SK-N-SH (cell line): ENCODE data around the gene PPP3CA. TPM values are rescaled to one million over a fixed set of nuclear protein-coding genes. Genes with fewer than 3 reads are reported as not detected.

Source experiments
- CTCF ChIA-PET: fragments of 300-600, 350-600 bp; formaldehyde crosslinking; extraction: SDS; loops from one replicate; lab custom pipeline; 2021; lab: Yijun Ruan, JAX
- POLR2A ChIA-PET: fragments of 350-600 bp; sonication (Branson Sonifier 250); formaldehyde crosslinking; extraction: SDS; loops from one replicate; lab custom pipeline; 2020; ENCODE audit warnings: antibody characterized with exemption, inconsistent platforms; lab: Yijun Ruan, JAX
- DNase-seq: peaks from one replicate; pipeline ENCODE4 v3.0.0; 2012
- H2AFZ ChIP-seq: fragments of 200-600 bp; sonication (generic); 2 replicates; pipeline ENCODE4 v1.8.1; 2016; ENCODE audit warnings: antibody characterized with exemption, mild to moderate bottlenecking, low read depth
- H3F3A ChIP-seq: fragments of 200-600 bp; sonication (generic); replicated peaks from 2 replicates; pipeline ENCODE3; 2016; ENCODE audit warnings: antibody characterized with exemption, mild to moderate bottlenecking; ENCODE audit not compliant: insufficient read depth
- H3K27ac ChIP-seq, 2 experiments: fragments of 200-500 bp in 1 of 2; fragments of 200-600 bp in 1 of 2; sonication (Bioruptor generic) in 1 of 2; sonication (generic), shearing (Covaris generic) in 1 of 2; 2 replicates each; pipeline versions ENCODE4 v1.5.1 to v1.6.1; 2014 to 2016; ENCODE audit warnings: low read depth in 2 of 2, inconsistent platforms in 1 of 2, low read length in 1 of 2, mild to moderate bottlenecking in 1 of 2, mixed read lengths in 1 of 2
- H3K27me3 ChIP-seq: fragments of 200-600 bp; sonication (generic), shearing (Covaris generic); 2 replicates; pipeline ENCODE4 v1.6.1; 2016; ENCODE audit warnings: mixed run types; ENCODE audit not compliant: insufficient read depth
- H3K36me3 ChIP-seq, 2 experiments: fragments of 200-500 bp in 1 of 2; fragments of 200-600 bp in 1 of 2; sonication (Bioruptor generic) in 1 of 2; sonication (generic) in 1 of 2; replicated peaks in 1 of 2; 2 replicates each; pipeline versions ENCODE3 to v1.5.1; 2014 to 2016; ENCODE audit warnings: low read length in 1 of 2, mild to moderate bottlenecking in 1 of 2; ENCODE audit not compliant: insufficient read depth in 2 of 2, control insufficient read depth in 1 of 2
- H3K4me1 ChIP-seq, 2 experiments: fragments of 200-500 bp in 1 of 2; fragments of 200-600 bp in 1 of 2; sonication (Bioruptor generic) in 1 of 2; sonication (generic), shearing (Covaris generic) in 1 of 2; 2 replicates each; pipeline versions ENCODE4 v1.5.1 to v1.6.1; 2014 to 2016; ENCODE audit warnings: low read depth in 1 of 2, low read length in 1 of 2, mixed run types in 1 of 2; ENCODE audit not compliant: insufficient read depth in 2 of 2, control insufficient read depth in 1 of 2
- H3K4me2 ChIP-seq: fragments of 200-600 bp; sonication (generic), shearing (Covaris generic); 2 replicates; pipeline ENCODE4 v1.6.1; 2017; ENCODE audit warnings: mixed run types
- H3K4me3 ChIP-seq, 2 experiments: fragments of 200-500 bp in 1 of 2; fragments of 200-600 bp in 1 of 2; sonication (Bioruptor generic) in 1 of 2; sonication (generic), shearing (Covaris generic) in 1 of 2; 2 replicates each; pipeline versions ENCODE4 v1.5.1 to v1.8.1; 2014 to 2016; ENCODE audit warnings: low read depth in 2 of 2, inconsistent platforms in 1 of 2, low read length in 1 of 2, mild to moderate bottlenecking in 1 of 2, mixed read lengths in 1 of 2, moderate library complexity in 1 of 2
- H3K79me2 ChIP-seq: fragments of 200-600 bp; sonication (generic); 2 replicates; pipeline ENCODE4 v1.8.1; 2017; ENCODE audit warnings: mild to moderate bottlenecking; ENCODE audit not compliant: insufficient read depth
- H3K9ac ChIP-seq: fragments of 200-600 bp; sonication (generic); 2 replicates; pipeline ENCODE4 v1.6.1; 2017; ENCODE audit warnings: mixed run types
- H3K9me2 ChIP-seq: fragments of 200-600 bp; sonication (generic); 2 replicates; pipeline ENCODE4 v1.6.1; 2017; ENCODE audit warnings: mixed run types
- H3K9me3 ChIP-seq: fragments of 200-600 bp; sonication (generic); 2 replicates; pipeline ENCODE4 v1.6.1; 2017; ENCODE audit warnings: mixed run types, mild to moderate bottlenecking, moderate library complexity
- H4K20me1 ChIP-seq: fragments of 200-600 bp; sonication (generic); 2 replicates; pipeline ENCODE4 v1.6.1; 2017; ENCODE audit warnings: mild to moderate bottlenecking, mixed run types; ENCODE audit not compliant: insufficient read depth
- CTCF ChIP-seq: fragments of 200-600 bp; sonication (generic); IDR thresholded peaks from 2 replicates; pipeline ENCODE4 v1.6.1; 2017; ENCODE audit warnings: antibody characterized with exemption, mild to moderate bottlenecking, moderate library complexity
- FOSL2 ChIP-seq: IDR thresholded peaks from 2 replicates; pipeline ENCODE4 v1.4.0; 2012; ENCODE audit warnings: low read depth, mild to moderate bottlenecking, moderate library complexity, borderline replicate concordance
- FOXJ3 ChIP-seq: sonication (generic); formaldehyde crosslinking; IDR thresholded peaks from 2 replicates; pipeline ENCODE4 v1.5.1; 2020; ENCODE audit warnings: mild to moderate bottlenecking, missing genetic modification reagents
- GATA2 ChIP-seq: sonication (generic); formaldehyde crosslinking; IDR thresholded peaks from 2 replicates; pipeline ENCODE4 v1.5.0; 2020; ENCODE audit warnings: mild to moderate bottlenecking, missing genetic modification reagents
- PBX3 ChIP-seq: IDR thresholded peaks from 2 replicates; pipeline ENCODE4; 2012
- POLR2AphosphoS5 ChIP-seq: IDR thresholded peaks from 2 replicates; pipeline ENCODE4 v1.6.1; 2012; ENCODE audit warnings: low read depth, low read length
- RCOR1 ChIP-seq: fragments of 150-350 bp; IDR thresholded peaks from 2 replicates; pipeline ENCODE4 v1.6.1; 2017; ENCODE audit warnings: antibody characterized with exemption, low read length
- RFX5 ChIP-seq: IDR thresholded peaks from 2 replicates; pipeline ENCODE4 v1.6.1; 2012; ENCODE audit warnings: mild to moderate bottlenecking, improper control_type of control experiment, low read length
- SMC3 ChIP-seq: IDR thresholded peaks from 2 replicates; pipeline ENCODE4 v1.6.1; 2012; ENCODE audit warnings: low read depth, low read length, improper control_type of control experiment
- TCF12 ChIP-seq: IDR thresholded peaks from 2 replicates; pipeline ENCODE4 v1.4.0; 2012
- TEAD4 ChIP-seq: IDR thresholded peaks from 2 replicates; pipeline ENCODE4 v1.4.0; 2012; ENCODE audit warnings: mild to moderate bottlenecking, borderline replicate concordance; ENCODE audit not compliant: insufficient read depth
- USF1 ChIP-seq: IDR thresholded peaks from 2 replicates; pipeline ENCODE4 v1.4.0; 2012; ENCODE audit warnings: low read depth, borderline replicate concordance
- YY1 ChIP-seq: IDR thresholded peaks from 2 replicates; pipeline ENCODE4 v1.4.0; 2012; ENCODE audit warnings: low read depth, mild to moderate bottlenecking
- WGBS: methylation state at CpG from one replicate; pipeline ENCODE4 v1.1.6; 2017; ENCODE audit warnings: low lambda C conversion rate; 5-methylcytosine and 5-hydroxymethylcytosine counted together
- polyA plus RNA-seq, 3 experiments: library from polyadenylated mRNA; depleted of rRNA; stranded (reverse); fragments of >200 nt; gene quantifications; 2 replicates each; pipeline ENCODE4 v1.2.3, GENCODE V29; 2012

PPP3CA gene
- polyA plus RNA-seq, 1 of the 3 experiments (the other 2 are of a cell fraction): 10.7 TPM

- peaks cover 15% of the 10 kb centered on the region; the same call in 1 of the 2 replicates for H4K20me1 ChIP-seq
- H3K4me3 ChIP-seq: no peak overlapping the region
- DNase-seq: no peak
- no peak overlapping the region for H3K4me2 ChIP-seq
- no peak overlapping the region for H3K9ac ChIP-seq
- no peak overlapping the region for H3K27ac ChIP-seq
- no peak for TF ChIP-seq USF1
- no peak for TF ChIP-seq FOXJ3 (CRISPR knock-in tag)
- no peak for TF ChIP-seq TEAD4
- no peak for TF ChIP-seq POLR2AphosphoS5
- peaks cover 57% of the 10 kb centered on the region for H3K79me2 ChIP-seq
- H3K27me3 ChIP-seq: no peaks in the 10 kb centered on the region
- peaks cover 13% of the 10 kb centered on the region for H3F3A ChIP-seq
- ChIA-PET CTCF (interaction anchor here (1.0 to 1.6 kb wide), 2 partner anchors 18 to 36 kb away, joined by 3 read pairs; no protein-coding TSS in a partner anchor), POLR2A (no interaction called here)
- peaks cover 5 to 26% of the 10 kb centered on the region in 2 experiments; a peak in 2 of 4 replicates for H3K4me1 ChIP-seq
- 79% methylated on average over 1 of the region's 1 CpG for WGBS
- no peak overlapping the region for H2AFZ ChIP-seq
- no peaks in the 10 kb centered on the region for H3K9me3 ChIP-seq
- no peaks in the 10 kb centered on the region for H3K36me3 ChIP-seq
- no peaks in the 10 kb centered on the region for H3K9me2 ChIP-seq
Observed at GRCh38 chr4:101218894-101219293, 128.4 kb downstream of the PPP3CA start.

GRCh38 chr4:101218346-101218745 is 129.0 kb downstream of the PPP3CA start:
- 84% methylated on average over 3 of the region's 3 CpGs for WGBS
- H3K9me2 ChIP-seq: no peaks in the 10 kb centered on the region
- H3K4me2 ChIP-seq: no peak overlapping the region
- no peak overlapping the region for H3K4me3 ChIP-seq
- no peak overlapping the region for H2AFZ ChIP-seq
- H3K9me3 ChIP-seq: no peaks in the 10 kb centered on the region
- no peaks in the 10 kb centered on the region for H3K36me3 ChIP-seq
- DNase-seq: no peak
- H3K79me2 ChIP-seq: peaks cover 60% of the 10 kb centered on the region
- peaks cover 13% of the 10 kb centered on the region for H3F3A ChIP-seq
- POLR2A ChIA-PET: no interaction called here
- peaks cover 5 to 26% of the 10 kb centered on the region in 2 experiments; a peak in 2 of 4 replicates for H3K4me1 ChIP-seq
- no peak overlapping the region for H3K27ac ChIP-seq
- H3K9ac ChIP-seq: no peak overlapping the region
- peaks cover 15% of the 10 kb centered on the region; the same call in 1 of the 2 replicates for H4K20me1 ChIP-seq
- H3K27me3 ChIP-seq: no peaks in the 10 kb centered on the region
- CTCF ChIA-PET: no interaction called here
- no peak for TF ChIP-seq GATA2 (CRISPR knock-in tag)
- TF ChIP-seq CTCF: no peak
- no peak for TF ChIP-seq PBX3
- TF ChIP-seq RFX5: no peak
- no peak for TF ChIP-seq POLR2AphosphoS5
- no peak for TF ChIP-seq SMC3
- TF ChIP-seq RCOR1: no peak
- TF ChIP-seq FOSL2: no peak
- TF ChIP-seq YY1: no peak
- no peak for TF ChIP-seq TCF12
